K562 (cell line): ENCODE results near the gene EPHX1. TPM values are rescaled to one million over a fixed set of nuclear protein-coding genes. Genes with fewer than 3 reads are reported as not detected.

ENCODE experiments used
- CHAMP1 ChIP-seq: fragments of 450-650 bp; IDR thresholded peaks from 2 replicates; pipeline ENCODE4 v1.6.1; 2016; ENCODE audit warnings: mild to moderate bottlenecking
- GABPB1 ChIP-seq: sonication (generic); formaldehyde crosslinking; IDR thresholded peaks from 2 replicates; pipeline ENCODE4 v1.8.0; 2022; ENCODE audit warnings: mild to moderate bottlenecking, missing genetic modification reagents
- HNRNPH1 ChIP-seq: fragments of 200-400 bp; formaldehyde crosslinking; optimal IDR thresholded peaks from 2 replicates; pipeline ENCODE3; 2017; ENCODE audit warnings: low read depth, mild to moderate bottlenecking, low read length, moderate library complexity
- JUND ChIP-seq, 2 experiments: IDR thresholded peaks; 2 replicates in 1 of 2; 3 replicates in 1 of 2; pipeline ENCODE4 v1.6.1; 2011; ENCODE audit warnings: borderline replicate concordance in 2 of 2, low read depth in 2 of 2, low read length in 2 of 2, improper control_type of control experiment in 1 of 2, missing biosample characterization in 1 of 2, missing genetic modification characterization in 1 of 2, missing genetic modification reagents in 1 of 2
- LARP7 ChIP-seq: fragments of 450-650 bp; IDR thresholded peaks from 2 replicates; pipeline ENCODE4 v1.6.1; 2016
- NELFE ChIP-seq: IDR thresholded peaks from 2 replicates; pipeline ENCODE4 v1.6.1; 2011; ENCODE audit warnings: mild to moderate bottlenecking; ENCODE audit not compliant: insufficient read depth, insufficient read length
- RBBP5 ChIP-seq: fragments of 200-600 bp; sonication (generic); IDR thresholded peaks from 2 replicates; pipeline ENCODE4 v1.6.1; 2012; ENCODE audit warnings: borderline replicate concordance, mild to moderate bottlenecking, low read length, control low read depth, inconsistent platforms; ENCODE audit not compliant: insufficient read depth, poor library complexity, severe bottlenecking
- SFPQ ChIP-seq: fragments of 200-400 bp; formaldehyde crosslinking; IDR thresholded peaks from 2 replicates; pipeline ENCODE4 v1.6.1; 2017; ENCODE audit warnings: mild to moderate bottlenecking, low read depth, low read length, moderate library complexity
- TFAM ChIP-seq: fragments of 250-450 bp; sonication (Bioruptor Pico); conservative IDR thresholded peaks from 2 replicates; pipeline ENCODE4 v1.5.0; 2021; ENCODE audit warnings: mild to moderate bottlenecking, moderate library complexity
- ZNF217 ChIP-seq: sonication (generic); formaldehyde crosslinking; IDR thresholded peaks from 2 replicates; pipeline ENCODE4 v1.8.0; 2022; ENCODE audit warnings: mild to moderate bottlenecking, missing genetic modification reagents
- ZNF3 ChIP-seq: fragments of 250-450 bp; sonication (Bioruptor Pico); IDR thresholded peaks from 2 replicates; pipeline ENCODE4 v1.5.0; 2021; ENCODE audit warnings: mild to moderate bottlenecking, moderate library complexity
- polyA plus RNA-seq, 8 experiments: library from polyadenylated mRNA; depleted of rRNA in 4 of 8; stranded (reverse) in 5 of 8; unstranded in 3 of 8; fragments of >200 nt; fragmentation: Nextera tagmentation in 2 of 8; fragmentation: Illumina TruSeq in 1 of 8; extraction: Ambion mirVana in 2 of 8; extraction: Trizol in 1 of 8; gene quantifications; 2 replicates each; pipeline versions ENCODE4 v1.2.1 to v1.2.3, GENCODE V29; 2011 to 2014; ENCODE audit warnings: inconsistent platforms in 1 of 8, missing spikeins in 1 of 8
- total RNA-seq, 7 experiments: library from RNA; depleted of rRNA in 6 of 7; stranded (reverse); fragments of >200 nt in 6 of 7; fragmentation: Illumina TruSeq in 2 of 7; extraction: Trizol in 2 of 7; gene quantifications; 2 replicates each; pipeline versions ENCODE4 v1.2.1 to v1.2.3, GENCODE V29; 2011 to 2021; ENCODE audit warnings: low replicate concordance in 1 of 7

Gene EPHX1
- total and polyA plus RNA-seq, 9 of the 15 experiments (the other 6 are each of a cell fraction or from before 2014, with no cell fraction given): 0.21 to 27.0 (median 6.7) TPM

- no peak for TF ChIP-seq HNRNPH1
- TF ChIP-seq ZNF217: no peak
- no peak for TF ChIP-seq SFPQ
- TF ChIP-seq GABPB1 (CRISPR knock-in tag): no peak
- TF ChIP-seq NELFE: no peak
- no peak for TF ChIP-seq TFAM (CRISPR knock-in tag)
- no peak for TF ChIP-seq CHAMP1
- no peak for TF ChIP-seq LARP7
- no peak for TF ChIP-seq RBBP5
- no peak for TF ChIP-seq ZNF3 (CRISPR knock-in tag)
- no peak for TF ChIP-seq JUND (IDR thresholded peaks at IDR 0.05; ENCODE audit: borderline replicate concordance, low read depth, low read length)
- no peak for TF ChIP-seq JUND (tag; IDR thresholded peaks at IDR 0.05; ENCODE audit: borderline replicate concordance, low read depth, low read length)
- TF ChIP-seq, all 486 proteins: peak for 0
These were observed 67.1 kb downstream of the EPHX1 start (continued) for GRCh38 chr1:225876900-225877510.
